Endodermal cell (in vitro differentiated cells): ENCODE data around the gene ZBTB46. TPM values are rescaled to one million over a fixed set of nuclear protein-coding genes. Genes with fewer than 3 reads are reported as not detected.
A peak's percentile ranks its signal among the peaks of the same experiment; 100 is the strongest.

Source experiments
- DNase-seq: peaks from one replicate; pipeline ENCODE4 v3.0.0-alpha.2; 2017
- H3K27ac ChIP-seq: 2 replicates; pipeline ENCODE4 v1.5.1; 2013; ENCODE audit warnings: mild to moderate bottlenecking, low read depth, low read length, moderate library complexity
- H3K27me3 ChIP-seq: 2 replicates; pipeline ENCODE4 v1.6.1; 2013; ENCODE audit warnings: mild to moderate bottlenecking, low read length, moderate library complexity; ENCODE audit not compliant: insufficient read depth, control insufficient read depth, poor library complexity, severe bottlenecking
- H3K36me3 ChIP-seq: 2 replicates; pipeline ENCODE4 v1.7.0; 2013; ENCODE audit warnings: mild to moderate bottlenecking, low read length, moderate library complexity; ENCODE audit not compliant: control insufficient read depth, insufficient read depth
- H3K4me1 ChIP-seq: one replicate; pipeline ENCODE4 v1.7.0; 2013; ENCODE audit warnings: low read length; ENCODE audit not compliant: control insufficient read depth, insufficient read depth
- H3K4me3 ChIP-seq: 2 replicates; pipeline ENCODE4 v1.5.1; 2013; ENCODE audit warnings: mild to moderate bottlenecking, low read length, moderate library complexity
- H3K9ac ChIP-seq: 2 replicates; pipeline ENCODE4 v1.6.1; 2013; ENCODE audit warnings: mild to moderate bottlenecking, low read length, moderate library complexity; ENCODE audit not compliant: poor library complexity, severe bottlenecking; ENCODE audit errors: extremely low read depth
- H3K9me3 ChIP-seq: 2 replicates; pipeline ENCODE4 v1.6.1; 2013; ENCODE audit warnings: mild to moderate bottlenecking, low read length, moderate library complexity; ENCODE audit not compliant: control insufficient read depth
- H3K27ac Mint-ChIP-seq: 2 replicates; pipeline ENCODE4 v1.8.0; 2020; ENCODE audit warnings: mixed read lengths
- H3K27me3 Mint-ChIP-seq: 2 replicates; pipeline ENCODE4 v1.8.0; 2021; ENCODE audit warnings: mild to moderate bottlenecking, mixed read lengths; ENCODE audit not compliant: insufficient read depth
- H3K36me3 Mint-ChIP-seq: 2 replicates; pipeline ENCODE4 v1.8.0; 2020; ENCODE audit warnings: low read depth, mixed read lengths
- H3K4me1 Mint-ChIP-seq: 2 replicates; pipeline ENCODE4 v1.8.0; 2020; ENCODE audit warnings: mixed read lengths
- H3K4me3 Mint-ChIP-seq: 2 replicates; pipeline ENCODE4 v1.8.0; 2020; ENCODE audit warnings: mild to moderate bottlenecking, moderate library complexity, mixed read lengths
- H3K9me3 Mint-ChIP-seq: 2 replicates; pipeline ENCODE4 v1.8.0; 2020; ENCODE audit warnings: mild to moderate bottlenecking, mixed read lengths
- WGBS, 2 experiments: methylation state at CpG; one replicate each; pipeline versions ENCODE4 v1.1.5 to v1.1.7; 2013; ENCODE audit warnings: missing lambda C conversion rate in 2 of 2, mixed read lengths in 1 of 2; ENCODE audit not compliant: insufficient coverage in 1 of 2, insufficient read length in 1 of 2; 5-methylcytosine and 5-hydroxymethylcytosine counted together
- total RNA-seq, 2 donors: library from RNA; stranded (reverse); fragmentation: NEBNext Ultra II Directional in 1 of 2; extraction: Animal tissue kit (Norgen Biotek cat#: 25700) in 1 of 2; gene quantifications; 2 replicates in 1 of 2; 3 replicates in 1 of 2; pipeline ENCODE4 v1.2.1, GENCODE V29; 2021
- TF ChIP-seq, protein P1 (sequence below): fragments of 200-600 bp; sonication (generic); conservative IDR thresholded peaks from 2 replicates; pipeline ENCODE4 v1.5.0; 2021; ENCODE audit warnings: antibody characterized with exemption, mild to moderate bottlenecking

Gene ZBTB46
- total RNA-seq, 2 donors from 2014 or later: 24.9 to 25.9 TPM

DNA sequence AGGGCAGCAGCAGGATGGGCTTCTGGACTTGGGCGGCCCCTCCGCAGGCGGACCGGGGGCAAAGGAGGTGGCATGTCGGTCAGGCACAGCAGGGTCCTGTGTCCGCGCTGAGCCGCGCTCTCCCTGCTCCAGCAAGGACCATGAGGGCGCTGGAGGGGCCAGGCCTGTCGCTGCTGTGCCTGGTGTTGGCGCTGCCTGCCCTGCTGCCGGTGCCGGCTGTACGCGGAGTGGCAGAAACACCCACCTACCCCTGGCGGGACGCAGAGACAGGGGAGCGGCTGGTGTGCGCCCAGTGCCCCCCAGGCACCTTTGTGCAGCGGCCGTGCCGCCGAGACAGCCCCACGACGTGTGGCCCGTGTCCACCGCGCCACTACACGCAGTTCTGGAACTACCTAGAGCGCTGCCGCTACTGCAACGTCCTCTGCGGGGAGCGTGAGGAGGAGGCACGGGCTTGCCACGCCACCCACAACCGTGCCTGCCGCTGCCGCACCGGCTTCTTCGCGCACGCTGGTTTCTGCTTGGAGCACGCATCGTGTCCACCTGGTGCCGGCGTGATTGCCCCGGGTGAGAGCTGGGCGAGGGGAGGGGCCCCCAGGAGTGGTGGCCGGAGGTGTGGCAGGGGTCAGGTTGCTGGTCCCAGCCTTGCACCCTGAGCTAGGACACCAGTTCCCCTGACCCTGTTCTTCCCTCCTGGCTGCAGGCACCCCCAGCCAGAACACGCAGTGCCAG lies 134.3 kb downstream of the ZBTB46 start, which contains the start of gene TNFRSF6B:
TSS of gene TNFRSF6B (plus strand) at position 25 of the 729 bp plus-strand sequence. CDS start at position 141, 116 bp downstream.
- H3K27ac ChIP-seq: no peak within 1 kb of the TSS
- H3K9ac ChIP-seq: no peak within 1 kb of the TSS
- Mint-ChIP-seq H3K27me3 (no peaks in the 10 kb centered on the region), H3K36me3 (peaks cover 6% of the 10 kb centered on the region), H3K9me3 (peaks cover 2% of the 10 kb centered on the region), H3K4me3 (no peak within 1 kb of the TSS), H3K27ac (no peak within 1 kb of the TSS), H3K4me1 (no peaks in the 10 kb centered on the region)
- DNase-seq: peak; percentile 67
- TF ChIP-seq, protein P1, sequence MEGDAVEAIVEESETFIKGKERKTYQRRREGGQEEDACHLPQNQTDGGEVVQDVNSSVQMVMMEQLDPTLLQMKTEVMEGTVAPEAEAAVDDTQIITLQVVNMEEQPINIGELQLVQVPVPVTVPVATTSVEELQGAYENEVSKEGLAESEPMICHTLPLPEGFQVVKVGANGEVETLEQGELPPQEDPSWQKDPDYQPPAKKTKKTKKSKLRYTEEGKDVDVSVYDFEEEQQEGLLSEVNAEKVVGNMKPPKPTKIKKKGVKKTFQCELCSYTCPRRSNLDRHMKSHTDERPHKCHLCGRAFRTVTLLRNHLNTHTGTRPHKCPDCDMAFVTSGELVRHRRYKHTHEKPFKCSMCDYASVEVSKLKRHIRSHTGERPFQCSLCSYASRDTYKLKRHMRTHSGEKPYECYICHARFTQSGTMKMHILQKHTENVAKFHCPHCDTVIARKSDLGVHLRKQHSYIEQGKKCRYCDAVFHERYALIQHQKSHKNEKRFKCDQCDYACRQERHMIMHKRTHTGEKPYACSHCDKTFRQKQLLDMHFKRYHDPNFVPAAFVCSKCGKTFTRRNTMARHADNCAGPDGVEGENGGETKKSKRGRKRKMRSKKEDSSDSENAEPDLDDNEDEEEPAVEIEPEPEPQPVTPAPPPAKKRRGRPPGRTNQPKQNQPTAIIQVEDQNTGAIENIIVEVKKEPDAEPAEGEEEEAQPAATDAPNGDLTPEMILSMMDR: no peak
- H3K9me3 ChIP-seq: no peaks in the 10 kb centered on the region
- H3K36me3 ChIP-seq: no peaks in the 10 kb centered on the region
- H3K27me3 ChIP-seq: no peaks in the 10 kb centered on the region
- H3K4me1 ChIP-seq: no peaks in the 10 kb centered on the region
- 79 to 88% methylated on average over 28 to 52 of the region's 52 CpGs for WGBS, 2 experiments
- no peak within 1 kb of the TSS for H3K4me3 ChIP-seq

DNA sequence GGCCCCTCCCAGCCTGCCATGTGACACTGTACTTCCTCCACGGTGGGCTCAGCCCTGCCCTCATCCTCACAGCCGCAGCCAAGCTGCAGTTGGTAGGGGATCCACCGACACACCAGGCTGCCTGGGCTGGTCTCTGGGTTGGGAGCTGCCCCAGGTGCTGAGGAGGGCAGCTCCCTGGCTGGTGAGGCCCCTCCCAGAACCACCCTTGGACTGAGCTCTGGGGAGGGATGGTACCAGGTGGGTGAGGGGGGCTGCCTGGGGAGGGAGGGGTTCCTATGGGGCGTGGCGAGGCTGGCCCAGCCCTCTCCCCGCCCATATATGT lies 134.8 kb downstream of the ZBTB46 start:
- no peak overlapping the region for H3K27ac ChIP-seq
- no peaks in the 10 kb centered on the region for H3K36me3 ChIP-seq
- no peak overlapping the region for H3K9ac ChIP-seq
- Mint-ChIP-seq H3K9me3 (peaks cover 2% of the 10 kb centered on the region), H3K4me1 (no peaks in the 10 kb centered on the region), H3K27me3 (no peaks in the 10 kb centered on the region), H3K4me3 (no peak overlapping the region), H3K36me3 (peaks cover 9% of the 10 kb centered on the region), H3K27ac (no peak overlapping the region)
- peak; percentile 90 for DNase-seq
- WGBS, 2 experiments: 72% methylated on average over 6 of the region's 6 CpGs; no CpG with 5 or more reads in 1 of the 2 experiments
- no peaks in the 10 kb centered on the region for H3K4me1 ChIP-seq
- no peaks in the 10 kb centered on the region for H3K27me3 ChIP-seq
- H3K4me3 ChIP-seq: no peak overlapping the region
- TF ChIP-seq, protein P1: no peak
- no peaks in the 10 kb centered on the region for H3K9me3 ChIP-seq

DNA sequence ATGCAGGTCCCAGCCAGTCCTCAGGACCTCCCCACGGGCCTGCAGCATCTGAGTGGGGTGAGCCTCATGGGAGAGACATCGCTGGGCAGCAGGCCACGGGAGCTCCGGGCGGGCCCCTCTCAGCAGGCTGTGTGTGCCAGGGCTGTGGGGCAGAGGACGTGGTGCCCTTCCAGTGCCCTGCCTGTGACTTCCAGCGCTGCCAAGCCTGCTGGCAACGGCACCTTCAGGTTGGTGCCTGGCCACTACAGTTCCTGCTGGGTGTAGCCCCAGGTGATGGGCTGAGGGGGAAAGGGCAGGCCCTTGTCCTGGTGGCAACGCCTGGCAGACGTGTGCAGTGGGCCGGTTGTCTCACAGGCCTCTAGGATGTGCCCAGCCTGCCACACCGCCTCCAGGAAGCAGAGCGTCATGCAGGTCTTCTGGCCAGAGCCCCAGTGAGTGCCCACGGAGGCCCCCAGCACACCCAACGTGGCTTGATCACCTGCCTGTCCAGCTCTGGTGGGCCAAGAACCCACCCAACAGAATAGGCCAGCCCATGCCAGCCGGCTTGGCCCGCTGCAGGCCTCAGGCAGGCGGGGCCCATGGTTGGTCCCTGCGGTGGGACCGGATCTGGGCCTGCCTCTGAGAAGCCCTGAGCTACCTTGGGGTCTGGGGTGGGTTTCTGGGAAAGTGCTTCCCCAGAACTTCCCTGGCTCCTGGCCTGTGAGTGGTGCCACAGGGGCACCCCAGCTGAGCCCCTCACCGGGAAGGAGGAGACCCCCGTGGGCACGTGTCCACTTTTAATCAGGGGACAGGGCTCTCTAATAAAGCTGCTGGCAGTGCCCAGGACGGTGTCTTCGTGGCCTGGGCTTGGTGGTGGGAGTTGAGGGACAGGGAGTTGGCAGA lies 135.4 kb downstream of the ZBTB46 start:
- WGBS, 2 experiments: 92 to 99% methylated on average over 16 to 25 of the region's 25 CpGs
- DNase-seq: peak; percentile 43
- Histone ChIP-seq H3K27ac (no peak overlapping the region), H3K27me3 (no peaks in the 10 kb centered on the region), H3K9me3 (no peaks in the 10 kb centered on the region), H3K9ac (no peak overlapping the region), H3K36me3 (no peaks in the 10 kb centered on the region), H3K4me1 (no peaks in the 10 kb centered on the region), H3K4me3 (no peak overlapping the region)
- Mint-ChIP-seq H3K4me3 (no peak overlapping the region), H3K36me3 (peaks cover 10% of the 10 kb centered on the region), H3K4me1 (no peaks in the 10 kb centered on the region), H3K9me3 (peaks cover 2% of the 10 kb centered on the region), H3K27me3 (no peaks in the 10 kb centered on the region), H3K27ac (no peak overlapping the region)
- TF ChIP-seq, protein P1: no peak
